ENCODE measurements around the gene CNOT6. TPM values are rescaled to one million over a fixed set of nuclear protein-coding genes. Genes with fewer than 3 reads are reported as not detected.

CNOT6 gene
- total RNA-seq, 6 experiments from 2014 or later, result 17.0 to 20.8 (median 17.6) TPM

DNA sequence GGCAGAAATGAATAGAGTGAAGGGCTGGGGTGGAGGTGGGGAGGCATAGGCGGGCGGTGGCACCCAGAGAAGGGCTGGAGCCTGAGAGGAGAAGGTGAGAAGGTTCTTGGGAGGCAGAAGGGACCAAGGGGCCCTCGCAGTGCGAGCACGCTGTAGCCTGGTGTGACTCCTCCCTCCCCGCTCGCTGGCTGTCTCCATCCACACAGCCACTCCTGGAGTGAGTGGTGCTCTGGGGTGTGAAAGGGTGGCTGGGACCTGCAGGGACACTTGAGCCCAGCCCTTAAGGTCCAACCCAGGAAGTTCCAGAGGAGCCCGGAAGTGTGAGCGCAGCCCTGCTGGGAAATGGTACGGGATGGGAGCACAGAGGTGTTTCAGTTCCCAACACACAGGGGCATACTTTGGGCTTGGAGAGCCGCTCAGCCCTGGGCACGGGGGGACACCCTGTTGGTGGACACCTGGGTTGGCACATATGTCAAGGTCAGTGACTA is 106.4 kb downstream of the CNOT6 start:
- Mint-ChIP-seq H3K36me3 (ENCODE audit: low read depth) (no peaks in the 10 kb centered on the region), H3K9me3 (peaks cover 5% of the 10 kb centered on the region; the same call in 1 of the 2 replicates), H3K27me3 (ENCODE audit: insufficient read depth) (peaks cover 15% of the 10 kb centered on the region), H3K4me1 (ENCODE audit: low read depth) (no peaks in the 10 kb centered on the region), H3K27ac (no peak overlapping the region; the same call in 1 of the 2 replicates), H3K4me3 (no peak overlapping the region)
- no peak for DNase-seq
- TF ChIP-seq, protein P1, sequence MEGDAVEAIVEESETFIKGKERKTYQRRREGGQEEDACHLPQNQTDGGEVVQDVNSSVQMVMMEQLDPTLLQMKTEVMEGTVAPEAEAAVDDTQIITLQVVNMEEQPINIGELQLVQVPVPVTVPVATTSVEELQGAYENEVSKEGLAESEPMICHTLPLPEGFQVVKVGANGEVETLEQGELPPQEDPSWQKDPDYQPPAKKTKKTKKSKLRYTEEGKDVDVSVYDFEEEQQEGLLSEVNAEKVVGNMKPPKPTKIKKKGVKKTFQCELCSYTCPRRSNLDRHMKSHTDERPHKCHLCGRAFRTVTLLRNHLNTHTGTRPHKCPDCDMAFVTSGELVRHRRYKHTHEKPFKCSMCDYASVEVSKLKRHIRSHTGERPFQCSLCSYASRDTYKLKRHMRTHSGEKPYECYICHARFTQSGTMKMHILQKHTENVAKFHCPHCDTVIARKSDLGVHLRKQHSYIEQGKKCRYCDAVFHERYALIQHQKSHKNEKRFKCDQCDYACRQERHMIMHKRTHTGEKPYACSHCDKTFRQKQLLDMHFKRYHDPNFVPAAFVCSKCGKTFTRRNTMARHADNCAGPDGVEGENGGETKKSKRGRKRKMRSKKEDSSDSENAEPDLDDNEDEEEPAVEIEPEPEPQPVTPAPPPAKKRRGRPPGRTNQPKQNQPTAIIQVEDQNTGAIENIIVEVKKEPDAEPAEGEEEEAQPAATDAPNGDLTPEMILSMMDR (IDR thresholded peaks at IDR 0.05), result no peak

GRCh38 chr5:180601591-180602480 is 107.7 kb downstream of the CNOT6 start:
- no peaks in the 10 kb centered on the region for H3K4me1 Mint-ChIP-seq (ENCODE audit: low read depth)
- no peaks in the 10 kb centered on the region for H3K36me3 Mint-ChIP-seq (ENCODE audit: low read depth)
- DNase-seq, result no peak
- H3K27ac Mint-ChIP-seq, result no peak overlapping the region
- no peak overlapping the region for H3K4me3 Mint-ChIP-seq
- TF ChIP-seq, protein P1 (IDR thresholded peaks at IDR 0.05), result no peak
- peaks cover 5% of the 10 kb centered on the region; the same call in 1 of the 2 replicates for H3K9me3 Mint-ChIP-seq
- H3K27me3 Mint-ChIP-seq (ENCODE audit: insufficient read depth), result peaks cover 13% of the 10 kb centered on the region

- Mint-ChIP-seq H3K4me3 (no peak overlapping the region), H3K36me3 (ENCODE audit: low read depth) (no peaks in the 10 kb centered on the region), H3K9me3 (peaks cover 5% of the 10 kb centered on the region; the same call in 1 of the 2 replicates), H3K27ac (no peak overlapping the region), H3K4me1 (ENCODE audit: low read depth) (no peaks in the 10 kb centered on the region), H3K27me3 (ENCODE audit: insufficient read depth) (peaks cover 12% of the 10 kb centered on the region)
- TF ChIP-seq, protein P1 (IDR thresholded peaks at IDR 0.05), result no peak
- DNase-seq, result no peak
Observed at GRCh38 chr5:180602481-180603075, 108.4 kb downstream of the CNOT6 start.

- Mint-ChIP-seq H3K27ac (no peak overlapping the region), H3K36me3 (ENCODE audit: low read depth) (no peaks in the 10 kb centered on the region), H3K4me1 (ENCODE audit: low read depth) (no peaks in the 10 kb centered on the region), H3K4me3 (no peak overlapping the region), H3K27me3 (ENCODE audit: insufficient read depth) (peaks cover 11% of the 10 kb centered on the region), H3K9me3 (peaks cover 5% of the 10 kb centered on the region; the same call in 1 of the 2 replicates)
- DNase-seq, result no peak
- TF ChIP-seq, protein P1 (IDR thresholded peaks at IDR 0.05), result no peak
Observed at GRCh38 chr5:180603076-180603594, 109.0 kb downstream of the CNOT6 start.

- no peak overlapping the region for H3K27ac Mint-ChIP-seq
- no peak overlapping the region for H3K4me3 Mint-ChIP-seq
- no peaks in the 10 kb centered on the region for H3K4me1 Mint-ChIP-seq (ENCODE audit: low read depth)
- H3K9me3 Mint-ChIP-seq, result peaks cover 5% of the 10 kb centered on the region; the same call in 1 of the 2 replicates
- no peak for DNase-seq
- no peaks in the 10 kb centered on the region for H3K36me3 Mint-ChIP-seq (ENCODE audit: low read depth)
- TF ChIP-seq, protein P1 (IDR thresholded peaks at IDR 0.05), result no peak
- peaks cover 8% of the 10 kb centered on the region for H3K27me3 Mint-ChIP-seq (ENCODE audit: insufficient read depth)
Observed at GRCh38 chr5:180604271-180604670, 110.1 kb downstream of the CNOT6 start.

All from HFFc6 (cell line).